IgD-negative memory B cell (primary cell): ENCODE measurements around the gene DCLK3. TPM values are rescaled to one million over a fixed set of nuclear protein-coding genes. Genes with fewer than 3 reads are reported as not detected.

Experiments
- H3K27ac Mint-ChIP-seq, 3 donors: one replicate each; pipeline ENCODE4 v1.8.0; 2020 to 2022; ENCODE audit warnings: mild to moderate bottlenecking in 3 of 3, mixed read lengths in 3 of 3, moderate library complexity in 1 of 3
- H3K27me3 Mint-ChIP-seq: one replicate; pipeline ENCODE4 v1.8.0; 2021; ENCODE audit warnings: mixed read lengths
- H3K36me3 Mint-ChIP-seq: one replicate; pipeline ENCODE4 v1.8.0; 2020; ENCODE audit warnings: mild to moderate bottlenecking, mixed read lengths
- H3K4me1 Mint-ChIP-seq, 3 donors: one replicate each; pipeline ENCODE4 v1.8.0; 2020 to 2022; ENCODE audit warnings: mixed read lengths in 3 of 3, mild to moderate bottlenecking in 1 of 3
- H3K4me3 Mint-ChIP-seq, 4 donors: one replicate each; pipeline ENCODE4 v1.8.0; 2020 to 2022; ENCODE audit warnings: mild to moderate bottlenecking in 4 of 4, mixed read lengths in 4 of 4, moderate library complexity in 3 of 4
- H3K9me3 Mint-ChIP-seq, 3 donors: one replicate each; pipeline ENCODE4 v1.8.0; 2020 to 2021; ENCODE audit warnings: mixed read lengths in 3 of 3, mild to moderate bottlenecking in 1 of 3
- polyA plus RNA-seq: library from polyadenylated mRNA; unstranded; fragments of 300-500 nt; fragmentation: Illumina TruSeq; gene quantifications from one replicate; pipeline ENCODE4 v1.2.3, GENCODE V29; 2021

The DCLK3 gene
- polyA plus RNA-seq, 1 donor from 2014 or later: not detected

DNA sequence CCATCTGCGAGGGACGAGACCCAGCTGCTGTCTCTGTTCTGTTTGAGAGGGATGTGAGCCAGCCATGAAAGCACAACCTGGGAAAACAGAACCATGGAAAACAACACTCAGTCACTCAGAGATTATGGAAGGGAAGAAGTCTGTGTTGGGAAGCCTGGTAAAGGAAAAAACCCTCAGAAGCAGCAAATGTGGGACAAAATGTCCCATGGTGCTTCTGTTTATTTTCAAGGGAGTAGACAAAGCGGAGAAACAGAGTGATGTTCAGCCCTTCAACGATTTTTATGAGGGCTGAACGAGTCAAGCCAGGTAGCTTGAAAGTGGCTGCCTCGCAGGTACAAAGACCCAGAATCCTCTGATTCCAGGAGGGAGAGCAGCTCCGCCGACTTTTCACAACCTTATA lies 59.3 kb downstream of the DCLK3 start:
- Mint-ChIP-seq H3K9me3 (no peaks in the 10 kb centered on the region), H3K4me1 (peaks cover 0 to 2% (median 0%) of the 10 kb centered on the region in 3 donors), H3K36me3 (no peaks in the 10 kb centered on the region), H3K27me3 (peaks cover 5% of the 10 kb centered on the region), H3K4me3 (no peak overlapping the region), H3K27ac (no peak overlapping the region)

DNA sequence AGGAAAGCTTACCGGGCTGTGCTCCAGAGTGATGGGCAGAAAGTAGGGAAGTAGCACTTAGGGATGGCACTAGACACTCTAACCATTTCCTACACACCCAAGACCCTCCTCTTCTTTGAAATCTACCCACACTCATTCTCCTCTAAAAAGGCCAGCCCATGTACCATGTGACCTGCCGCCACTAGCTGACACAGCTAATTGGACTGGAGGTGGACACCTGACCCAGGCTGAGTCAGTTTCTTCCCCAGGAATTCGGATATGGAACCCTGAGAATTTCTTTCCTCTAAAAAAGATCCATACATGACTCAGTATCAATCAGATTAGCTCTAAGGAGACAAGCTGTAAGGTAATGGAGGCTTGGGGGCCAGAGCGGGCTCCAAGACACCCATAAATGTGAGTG lies 60.1 kb downstream of the DCLK3 start:
- Mint-ChIP-seq H3K27ac (no peak overlapping the region), H3K9me3 (no peaks in the 10 kb centered on the region), H3K27me3 (peaks cover 5% of the 10 kb centered on the region), H3K4me1 (peaks cover 0 to 2% (median 0%) of the 10 kb centered on the region in 3 donors), H3K4me3 (no peak overlapping the region), H3K36me3 (no peaks in the 10 kb centered on the region)

DNA sequence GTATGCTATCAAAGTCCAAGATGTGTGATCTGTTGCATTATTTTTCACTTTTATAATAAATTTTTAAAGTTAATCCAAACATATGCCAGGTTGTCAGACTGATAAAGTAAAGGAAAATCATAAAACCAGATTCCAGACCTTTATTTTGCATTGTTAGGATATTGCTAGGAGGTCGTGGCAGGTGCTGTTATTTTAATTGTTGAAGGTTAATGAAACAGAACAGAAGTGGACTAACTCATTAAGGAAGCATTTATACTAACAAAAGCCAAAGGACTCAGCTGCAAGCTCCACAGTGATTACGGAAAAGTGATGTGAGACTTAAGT lies 63.1 kb downstream of the DCLK3 start:
- H3K4me1 Mint-ChIP-seq: no peaks in the 10 kb centered on the region
- no peak overlapping the region for H3K27ac Mint-ChIP-seq
- H3K27me3 Mint-ChIP-seq: peaks cover 5% of the 10 kb centered on the region
- H3K9me3 Mint-ChIP-seq: no peaks in the 10 kb centered on the region
- no peaks in the 10 kb centered on the region for H3K36me3 Mint-ChIP-seq
- no peak overlapping the region for H3K4me3 Mint-ChIP-seq

- H3K4me3 Mint-ChIP-seq: no peak overlapping the region
- H3K27ac Mint-ChIP-seq: no peak overlapping the region
- no peaks in the 10 kb centered on the region for H3K36me3 Mint-ChIP-seq
- H3K27me3 Mint-ChIP-seq: peaks cover 5% of the 10 kb centered on the region
- H3K9me3 Mint-ChIP-seq: no peaks in the 10 kb centered on the region
- H3K4me1 Mint-ChIP-seq: no peaks in the 10 kb centered on the region
Measured at GRCh38 chr3:36700537-36701248, 63.7 kb downstream of the DCLK3 start.

DNA sequence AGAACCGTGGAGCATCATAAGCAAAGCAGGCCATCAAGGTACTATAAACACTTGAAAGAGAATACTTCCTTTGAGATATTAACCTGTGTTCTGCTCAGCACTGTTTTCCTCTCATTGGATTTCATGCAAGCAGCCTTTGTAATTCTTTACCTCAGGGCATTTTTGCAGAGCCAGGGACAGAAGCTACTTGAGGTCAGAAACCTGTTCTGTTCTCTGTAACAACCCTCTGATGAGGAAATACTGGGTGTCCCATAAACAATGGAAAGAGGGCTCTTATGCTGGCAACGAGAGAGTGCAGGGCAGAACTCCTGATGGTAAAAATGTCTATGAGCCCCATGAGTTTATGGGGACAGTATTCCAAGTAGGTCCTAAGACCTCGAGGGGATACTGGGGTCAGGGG lies 66.0 kb downstream of the DCLK3 start:
- no peaks in the 10 kb centered on the region for H3K4me1 Mint-ChIP-seq

GRCh38 chr3:36697229-36698001 lies 66.9 kb downstream of the DCLK3 start:
- no peaks in the 10 kb centered on the region for H3K27me3 Mint-ChIP-seq
- H3K4me1 Mint-ChIP-seq: no peaks in the 10 kb centered on the region
- H3K36me3 Mint-ChIP-seq: no peaks in the 10 kb centered on the region
- no peak overlapping the region for H3K27ac Mint-ChIP-seq
- no peak overlapping the region for H3K4me3 Mint-ChIP-seq
- H3K9me3 Mint-ChIP-seq: no peaks in the 10 kb centered on the region

More for the DNA sequence above, 66.0 kb downstream of the DCLK3 start:
- Mint-ChIP-seq H3K9me3 (no peaks in the 10 kb centered on the region), H3K27ac (no peak overlapping the region), H3K27me3 (no peaks in the 10 kb centered on the region), H3K36me3 (no peaks in the 10 kb centered on the region), H3K4me3 (no peak overlapping the region)

- no peaks in the 10 kb centered on the region for H3K9me3 Mint-ChIP-seq
- no peak overlapping the region for H3K4me3 Mint-ChIP-seq
- H3K4me1 Mint-ChIP-seq: no peaks in the 10 kb centered on the region
- H3K27ac Mint-ChIP-seq: no peak overlapping the region
- H3K27me3 Mint-ChIP-seq: no peaks in the 10 kb centered on the region
- H3K36me3 Mint-ChIP-seq: no peaks in the 10 kb centered on the region
Measured at GRCh38 chr3:36696799-36697198, 67.6 kb downstream of the DCLK3 start.

DNA sequence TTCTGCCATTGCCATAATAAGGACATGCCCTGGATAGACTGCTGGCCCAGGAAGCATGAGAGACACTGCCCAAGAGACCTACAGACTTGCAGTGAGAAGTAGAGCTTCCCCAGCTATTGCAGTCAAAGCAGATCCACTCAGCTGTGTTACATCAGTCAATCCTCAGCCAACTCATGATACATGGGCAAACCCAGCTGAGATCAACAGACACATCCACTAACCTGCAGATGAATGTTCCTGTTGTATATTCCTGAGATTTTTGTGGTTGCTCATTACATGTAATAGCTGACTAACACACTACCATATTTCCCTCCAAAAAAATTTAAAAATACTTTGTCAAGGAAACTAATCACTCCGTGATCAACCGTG lies 68.6 kb downstream of the DCLK3 start:
- no peaks in the 10 kb centered on the region for H3K36me3 Mint-ChIP-seq
- no peak overlapping the region for H3K27ac Mint-ChIP-seq
- no peaks in the 10 kb centered on the region for H3K9me3 Mint-ChIP-seq
- H3K27me3 Mint-ChIP-seq: peaks cover 2% of the 10 kb centered on the region
- no peak overlapping the region for H3K4me3 Mint-ChIP-seq
- no peaks in the 10 kb centered on the region for H3K4me1 Mint-ChIP-seq

- no peaks in the 10 kb centered on the region for H3K4me1 Mint-ChIP-seq
- H3K27ac Mint-ChIP-seq: no peak overlapping the region
- H3K9me3 Mint-ChIP-seq: no peaks in the 10 kb centered on the region
- H3K36me3 Mint-ChIP-seq: no peaks in the 10 kb centered on the region
- H3K4me3 Mint-ChIP-seq: no peak overlapping the region
- peaks cover 2% of the 10 kb centered on the region for H3K27me3 Mint-ChIP-seq
Measured at GRCh38 chr3:36695113-36695768, 69.1 kb downstream of the DCLK3 start.

- Mint-ChIP-seq H3K9me3 (no peaks in the 10 kb centered on the region), H3K27ac (no peak overlapping the region), H3K4me1 (no peaks in the 10 kb centered on the region), H3K36me3 (no peaks in the 10 kb centered on the region), H3K27me3 (peaks cover 2% of the 10 kb centered on the region), H3K4me3 (no peak overlapping the region)
Measured at GRCh38 chr3:36693670-36694069, 70.7 kb downstream of the DCLK3 start.

GRCh38 chr3:36689560-36689959 lies 74.8 kb downstream of the DCLK3 start:
- Mint-ChIP-seq H3K36me3 (no peaks in the 10 kb centered on the region), H3K4me1 (no peaks in the 10 kb centered on the region), H3K9me3 (no peaks in the 10 kb centered on the region)

DNA sequence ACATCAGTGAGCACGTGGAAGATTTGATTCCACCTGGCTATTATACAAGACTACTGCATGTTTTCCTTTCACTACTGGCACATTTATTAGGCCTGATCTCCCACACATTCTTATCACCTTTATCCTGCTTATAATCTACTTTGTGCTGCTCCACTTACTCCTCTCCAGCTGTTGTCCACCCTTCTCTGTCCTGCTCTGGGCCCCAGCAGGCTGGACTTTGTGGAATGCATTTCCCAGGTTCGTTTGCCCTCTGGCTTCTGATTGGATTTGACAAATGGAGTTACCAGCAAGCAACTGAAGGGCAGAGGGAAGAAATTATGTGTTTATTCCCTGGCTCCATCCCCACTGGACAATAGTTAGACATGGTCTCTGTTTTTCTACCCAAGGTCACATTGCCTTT lies 75.5 kb downstream of the DCLK3 start:
- Mint-ChIP-seq H3K36me3 (no peaks in the 10 kb centered on the region), H3K4me1 (no peaks in the 10 kb centered on the region), H3K27ac (no peak overlapping the region), H3K9me3 (no peaks in the 10 kb centered on the region), H3K4me3 (no peak overlapping the region), H3K27me3 (peaks cover 2% of the 10 kb centered on the region)

More at GRCh38 chr3:36689560-36689959, 74.8 kb downstream of the DCLK3 start:
- Mint-ChIP-seq H3K4me3 (no peak overlapping the region), H3K27me3 (peaks cover 2% of the 10 kb centered on the region), H3K27ac (no peak overlapping the region)

DNA sequence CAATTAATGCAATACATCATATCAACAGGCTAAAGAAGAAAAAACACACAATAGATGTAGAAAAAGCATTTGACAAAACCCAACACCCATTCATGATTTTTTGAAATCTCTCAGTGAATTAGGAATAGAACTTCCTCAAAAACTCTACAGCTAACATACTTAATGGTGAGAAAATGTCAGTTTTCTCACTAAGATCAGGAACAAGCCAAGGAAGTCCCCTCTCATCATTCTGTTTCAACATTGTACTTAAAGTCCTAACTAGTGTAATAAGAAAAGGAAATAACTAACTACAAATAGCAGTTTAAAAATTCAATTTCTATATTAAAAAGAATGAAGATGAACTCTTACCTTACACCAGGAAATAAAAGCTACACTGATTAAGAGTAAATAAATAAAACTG lies 77.8 kb downstream of the DCLK3 start:
- peaks cover 0 to 4% (median 1%) of the 10 kb centered on the region in 3 donors for H3K4me1 Mint-ChIP-seq
- H3K27ac Mint-ChIP-seq: no peak overlapping the region
- no peaks in the 10 kb centered on the region for H3K36me3 Mint-ChIP-seq
- no peak overlapping the region for H3K4me3 Mint-ChIP-seq
- no peaks in the 10 kb centered on the region for H3K27me3 Mint-ChIP-seq
- peaks cover 1 to 7% (median 1%) of the 10 kb centered on the region in 3 donors for H3K9me3 Mint-ChIP-seq

DNA sequence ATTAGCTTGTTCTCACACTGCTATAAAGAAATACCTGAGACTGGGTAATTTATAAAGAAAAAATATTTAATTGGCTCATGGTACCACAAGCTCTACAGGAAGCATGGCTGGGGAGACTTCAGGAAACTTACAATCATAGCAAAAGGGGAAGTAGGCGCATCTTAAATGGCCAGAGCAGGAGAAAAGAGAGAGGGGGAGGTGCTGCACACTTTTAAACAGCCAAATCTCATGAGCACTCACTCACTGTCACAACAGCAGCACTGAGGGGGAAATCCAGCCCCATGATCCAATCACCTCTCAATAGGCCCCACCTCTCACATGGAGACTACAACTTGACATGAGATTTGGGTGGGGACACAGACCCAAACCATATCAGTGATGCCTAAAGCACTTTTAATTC lies 82.5 kb downstream of the DCLK3 start:
- peaks cover 1% of the 10 kb centered on the region for H3K36me3 Mint-ChIP-seq
- peaks cover 0 to 5% (median 3%) of the 10 kb centered on the region in 3 donors for H3K4me1 Mint-ChIP-seq
- H3K4me3 Mint-ChIP-seq: no peak overlapping the region
- no peak overlapping the region for H3K27ac Mint-ChIP-seq
- peaks cover 6 to 37% (median 23%) of the 10 kb centered on the region in 3 donors for H3K9me3 Mint-ChIP-seq
- no peaks in the 10 kb centered on the region for H3K27me3 Mint-ChIP-seq

GRCh38 chr3:36680952-36681351 lies 83.4 kb downstream of the DCLK3 start:
- Mint-ChIP-seq H3K27me3 (no peaks in the 10 kb centered on the region), H3K4me3 (no peak overlapping the region), H3K4me1 (peaks cover 0 to 5% (median 3%) of the 10 kb centered on the region in 3 donors), H3K9me3 (peaks cover 6 to 37% (median 23%) of the 10 kb centered on the region in 3 donors), H3K27ac (no peak overlapping the region), H3K36me3 (peaks cover 1% of the 10 kb centered on the region)
